GM19043 (cell line): Measurements from ENCODE around the gene CEP41.
"Not testable (repeated sequence)": the region's sequence is repeated elsewhere in the genome, so short reads cannot be mapped to it uniquely, and the experiment has no call there.

Source experiments
- ATAC-seq: cut with Tn5 transposase; IDR thresholded peaks from one replicate; pipeline ENCODE4 v1.9.1; 2021; ENCODE audit warnings: low read depth; ENCODE audit not compliant: unreplicated experiment

Gene CEP41

DNA sequence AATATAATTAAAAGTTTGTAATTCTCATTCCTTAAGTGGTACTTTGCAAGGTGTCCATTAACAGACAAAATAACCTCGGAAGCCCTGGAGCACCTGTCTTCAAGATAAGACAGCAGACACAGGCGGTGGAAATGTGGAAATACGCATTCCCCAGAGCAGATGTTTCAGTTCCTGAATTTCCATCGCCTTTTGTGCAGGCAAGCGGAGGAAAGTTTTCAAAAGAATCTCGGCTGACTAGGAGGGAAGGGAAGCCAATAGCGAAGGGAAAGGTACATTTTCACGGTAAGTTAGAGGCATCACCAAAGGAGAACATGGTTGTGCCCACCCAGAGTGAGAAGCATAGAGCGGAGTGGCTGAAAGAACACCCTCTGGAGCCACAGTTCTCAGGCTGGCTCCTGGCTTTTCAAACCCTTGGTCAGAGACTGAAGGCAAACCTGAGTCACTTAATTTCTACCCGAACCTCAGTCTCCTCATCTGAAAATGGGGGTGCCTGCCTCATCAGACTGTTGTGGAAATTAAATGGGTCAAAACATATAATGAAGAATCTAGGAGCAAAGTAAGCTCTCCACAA lies 46.9 kb downstream of the CEP41 start:
- ATAC-seq: no peak

DNA sequence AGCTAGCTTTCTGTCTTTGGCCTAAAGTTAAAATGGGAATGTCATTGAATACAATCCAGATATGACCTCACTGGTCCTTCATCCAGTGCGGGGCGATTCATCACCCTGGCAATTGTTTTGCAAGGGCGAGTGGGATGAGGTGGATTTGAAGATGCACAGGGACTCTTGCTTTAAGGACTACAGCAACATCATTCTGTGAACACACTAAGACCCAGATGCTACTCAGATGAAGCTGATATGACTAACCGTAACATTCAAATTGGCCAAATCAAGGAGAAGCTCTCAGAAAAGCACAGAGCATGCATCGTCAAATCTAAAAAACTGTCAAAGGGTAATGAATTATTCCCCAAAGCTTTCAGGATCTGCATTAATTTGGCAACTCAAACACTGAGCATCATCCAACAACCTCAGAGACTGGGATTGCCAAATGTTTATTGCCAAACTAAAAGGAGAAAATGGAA lies 47.7 kb downstream of the CEP41 start:
- no peak for ATAC-seq

DNA sequence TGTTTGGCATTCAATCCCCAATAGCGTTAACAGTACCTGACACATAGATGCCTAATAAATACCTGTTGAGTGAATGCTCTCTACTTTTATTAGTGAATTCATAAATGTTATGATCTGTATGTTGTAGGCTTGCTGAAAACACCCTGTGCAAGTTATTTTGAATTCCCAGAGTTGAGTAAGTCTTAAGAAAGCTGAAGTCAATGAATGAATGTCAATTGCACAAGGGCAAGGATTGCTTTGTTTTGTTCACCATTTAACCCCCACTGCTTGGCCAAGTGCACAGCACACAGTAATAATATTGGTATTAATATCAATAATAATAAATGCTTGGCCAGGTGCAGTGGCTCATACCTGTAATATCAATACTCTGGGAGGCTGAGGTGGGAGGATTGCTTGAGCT lies 50.3 kb downstream of the CEP41 start:
- ATAC-seq: no peak

DNA sequence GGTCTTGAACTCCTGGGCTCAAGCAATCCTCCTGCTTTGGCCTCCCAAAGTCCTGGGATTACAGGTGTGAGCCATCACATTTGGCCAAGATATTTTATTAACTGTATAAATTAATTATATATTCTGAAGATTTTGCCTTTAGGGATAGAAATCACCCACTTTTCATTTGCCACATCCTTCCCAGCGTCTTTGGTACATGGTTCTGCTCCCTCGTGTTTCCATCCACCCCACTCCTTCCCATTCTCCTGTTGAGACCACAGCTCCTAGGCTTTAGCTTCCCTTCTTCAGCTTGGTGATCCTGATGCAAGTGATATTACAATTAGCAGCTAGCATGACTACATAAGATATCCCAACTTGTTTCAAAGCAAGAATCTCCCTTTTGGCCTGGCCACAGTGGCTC lies 52.1 kb downstream of the CEP41 start:
- ATAC-seq: no peak

DNA sequence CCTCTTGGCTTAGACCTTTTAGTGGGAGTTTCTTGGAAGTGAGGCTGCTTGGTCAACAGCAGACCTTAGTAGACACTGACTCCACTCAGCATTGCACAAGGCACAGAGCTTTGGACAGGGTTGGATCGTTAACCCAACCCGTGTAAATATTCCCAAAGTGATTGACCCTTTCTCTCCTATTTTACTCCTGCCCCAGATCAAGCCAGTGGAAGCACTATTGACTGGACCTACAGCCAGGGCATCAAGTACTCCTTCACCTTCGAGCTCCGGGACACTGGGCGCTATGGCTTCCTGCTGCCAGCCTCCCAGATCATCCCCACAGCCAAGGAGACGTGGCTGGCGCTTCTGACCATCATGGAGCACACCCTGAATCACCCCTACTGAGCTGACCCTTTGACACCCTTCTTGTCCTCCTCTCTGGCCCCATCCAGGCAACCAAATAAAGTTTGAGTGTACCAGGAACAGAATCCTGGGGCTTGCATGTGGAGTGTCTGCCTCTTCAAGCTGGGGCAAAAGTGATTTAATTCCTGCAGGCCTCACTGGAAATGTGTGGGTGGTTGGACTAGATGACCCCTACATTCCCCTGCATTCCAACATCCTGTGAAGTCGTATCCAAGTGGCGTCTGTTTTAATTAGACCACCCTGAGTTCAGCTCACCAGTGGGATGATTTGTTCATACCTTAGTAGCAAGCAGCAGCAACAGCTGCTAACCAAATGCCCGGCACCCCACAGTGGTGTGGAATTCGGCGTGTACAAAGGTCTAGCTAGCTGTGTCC lies 53.0 kb downstream of the CEP41 start:
- no peak for ATAC-seq

DNA sequence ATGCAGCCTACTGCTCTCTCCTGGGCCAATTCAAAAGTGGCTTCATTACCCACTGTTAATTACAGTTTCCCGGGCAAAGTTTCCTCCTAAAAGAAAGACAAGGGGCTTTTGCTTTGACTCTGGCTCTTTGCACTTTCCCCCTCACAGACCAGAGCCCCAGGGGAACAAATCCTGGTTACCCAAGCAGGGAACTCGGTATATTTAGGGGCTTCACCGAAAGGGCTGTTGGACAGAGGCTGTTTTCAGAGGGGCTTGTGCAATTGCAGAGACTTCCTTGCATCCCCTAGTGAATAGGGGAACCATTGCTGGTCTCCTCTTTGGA lies 53.5 kb downstream of the CEP41 start:
- ATAC-seq: no peak

DNA sequence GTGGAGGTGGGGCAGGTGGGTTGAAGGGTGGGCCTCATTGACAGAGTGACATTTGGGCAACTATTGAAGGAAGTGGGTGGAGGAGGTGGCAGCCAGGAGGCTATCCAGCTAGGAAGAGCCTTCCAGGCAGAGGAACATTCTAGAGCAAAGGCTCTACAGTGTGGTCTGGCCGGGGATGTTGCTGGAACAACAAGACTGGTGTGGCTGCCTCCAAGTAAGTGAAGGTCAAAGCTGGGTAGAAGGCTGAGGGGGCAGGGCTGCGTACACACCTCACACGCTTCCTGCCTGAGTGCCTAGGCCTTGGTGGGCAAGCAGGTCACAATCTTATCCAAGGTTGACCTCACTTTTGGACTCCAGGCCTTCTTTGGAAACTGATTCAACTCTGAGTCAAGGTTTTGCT lies 53.9 kb downstream of the CEP41 start:
- no peak for ATAC-seq

DNA sequence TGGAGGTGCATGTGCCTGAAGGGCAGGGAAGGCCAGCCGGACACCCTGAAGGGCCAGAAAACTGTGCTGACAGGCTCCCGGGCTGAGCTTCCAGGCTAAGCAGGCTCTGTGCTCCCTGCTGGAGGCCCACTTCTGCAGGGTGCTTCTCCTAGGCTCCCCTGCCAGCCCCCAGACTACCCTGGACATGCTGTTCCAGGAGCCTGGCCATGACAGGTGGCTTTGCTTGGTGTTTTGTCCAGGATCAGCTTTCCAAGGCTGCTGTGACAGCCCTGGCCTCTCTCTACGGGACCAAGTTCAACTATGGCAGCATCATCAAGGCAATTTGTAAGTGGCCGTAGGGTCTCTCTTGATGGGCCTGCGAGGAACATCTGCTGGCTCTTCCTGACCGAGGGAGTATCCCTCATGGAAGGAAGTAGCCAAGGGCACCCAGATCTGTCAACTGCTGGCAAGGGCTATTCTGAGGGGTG lies 55.2 kb downstream of the CEP41 start:
- no peak for ATAC-seq

DNA sequence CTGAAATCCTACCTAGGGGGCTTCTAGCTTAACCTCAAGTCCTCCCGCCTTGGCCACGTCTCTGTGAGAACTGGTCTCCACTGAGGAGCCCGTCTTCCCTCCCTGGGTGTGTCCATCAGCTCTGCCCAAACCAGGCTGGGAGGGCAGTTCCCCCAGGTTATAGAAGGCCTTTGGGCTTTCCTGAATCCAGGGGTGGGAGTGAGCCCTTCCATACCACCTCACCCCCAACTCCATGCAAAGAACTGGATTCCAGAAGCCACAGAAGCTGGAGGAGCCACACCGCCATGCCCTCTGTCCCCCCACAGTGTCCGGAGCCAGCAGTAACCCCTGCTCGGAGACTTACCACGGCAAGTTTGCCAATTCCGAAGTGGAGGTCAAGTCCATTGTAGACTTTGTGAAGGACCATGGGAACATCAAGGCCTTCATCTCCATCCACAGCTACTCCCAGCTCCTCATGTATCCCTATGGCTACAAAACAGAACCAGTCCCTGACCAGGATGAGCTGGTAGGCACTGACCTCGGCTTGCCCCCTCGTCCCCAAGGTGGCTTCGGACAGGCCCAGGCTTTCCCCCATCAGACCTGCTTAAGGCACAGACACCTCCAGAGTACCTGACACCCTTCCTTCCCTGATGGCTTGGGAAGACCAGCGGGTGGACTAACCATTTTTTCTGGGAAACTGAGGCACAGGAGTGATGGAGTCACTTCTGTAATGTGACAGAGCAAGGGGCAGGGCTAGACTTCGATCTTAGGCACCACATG lies 55.8 kb downstream of the CEP41 start:
- no peak for ATAC-seq

DNA sequence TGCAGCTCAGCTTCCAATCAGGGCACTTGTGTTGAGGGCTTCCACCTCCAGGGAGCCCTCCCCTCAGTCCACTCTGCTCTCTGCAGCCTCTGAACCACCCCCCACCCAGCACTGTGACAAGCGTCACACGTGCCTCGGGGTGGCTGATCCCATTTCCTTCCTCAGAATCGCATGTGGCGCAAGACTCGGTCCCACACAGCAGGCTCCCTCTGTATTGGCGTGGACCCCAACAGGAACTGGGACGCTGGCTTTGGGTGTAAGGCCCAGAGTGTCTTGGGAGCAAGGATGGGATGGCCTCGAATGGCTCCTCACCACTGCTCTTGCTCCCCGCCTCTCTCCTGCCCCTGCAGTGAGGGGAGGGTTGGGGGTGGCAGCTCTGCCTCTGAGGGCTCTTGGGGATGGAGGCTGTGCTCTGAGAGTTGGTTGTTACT lies 56.4 kb downstream of the CEP41 start:
- ATAC-seq: no peak

DNA sequence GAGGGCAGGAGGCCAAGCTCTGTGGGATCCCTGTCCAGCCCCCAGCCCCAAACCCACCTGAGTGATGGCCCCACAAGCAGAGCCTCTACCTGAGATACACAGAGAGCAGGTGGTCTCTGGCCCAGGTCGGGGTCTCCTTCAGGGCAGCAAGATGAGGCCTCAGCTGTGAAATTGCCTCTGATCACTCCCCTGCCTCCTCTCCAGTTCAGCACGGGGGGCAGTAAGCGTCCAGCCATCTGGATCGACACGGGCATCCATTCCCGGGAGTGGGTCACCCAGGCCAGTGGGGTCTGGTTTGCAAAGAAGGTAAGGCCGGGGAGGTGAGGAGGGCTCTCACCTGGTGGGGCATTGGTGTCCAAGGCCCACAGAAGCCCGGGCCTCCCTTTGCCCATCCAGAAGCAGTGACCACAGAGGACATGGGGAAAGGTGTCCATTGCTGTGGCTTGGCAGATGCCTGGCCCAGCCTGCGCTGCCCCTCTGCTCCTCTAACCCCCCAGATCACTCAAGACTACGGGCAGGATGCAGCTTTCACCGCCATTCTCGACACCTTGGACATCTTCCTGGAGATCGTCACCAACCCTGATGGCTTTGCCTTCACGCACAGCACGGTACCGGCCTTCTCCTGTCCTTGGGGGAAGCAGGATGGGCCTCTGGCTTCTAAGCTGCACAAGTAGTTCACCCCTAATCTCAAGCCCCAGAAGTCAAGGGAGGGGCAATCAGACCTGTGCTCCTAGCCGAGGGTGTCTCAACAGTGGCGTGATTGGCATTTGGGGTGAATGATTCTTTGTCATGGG lies 57.4 kb downstream of the CEP41 start:
- no peak for ATAC-seq

DNA sequence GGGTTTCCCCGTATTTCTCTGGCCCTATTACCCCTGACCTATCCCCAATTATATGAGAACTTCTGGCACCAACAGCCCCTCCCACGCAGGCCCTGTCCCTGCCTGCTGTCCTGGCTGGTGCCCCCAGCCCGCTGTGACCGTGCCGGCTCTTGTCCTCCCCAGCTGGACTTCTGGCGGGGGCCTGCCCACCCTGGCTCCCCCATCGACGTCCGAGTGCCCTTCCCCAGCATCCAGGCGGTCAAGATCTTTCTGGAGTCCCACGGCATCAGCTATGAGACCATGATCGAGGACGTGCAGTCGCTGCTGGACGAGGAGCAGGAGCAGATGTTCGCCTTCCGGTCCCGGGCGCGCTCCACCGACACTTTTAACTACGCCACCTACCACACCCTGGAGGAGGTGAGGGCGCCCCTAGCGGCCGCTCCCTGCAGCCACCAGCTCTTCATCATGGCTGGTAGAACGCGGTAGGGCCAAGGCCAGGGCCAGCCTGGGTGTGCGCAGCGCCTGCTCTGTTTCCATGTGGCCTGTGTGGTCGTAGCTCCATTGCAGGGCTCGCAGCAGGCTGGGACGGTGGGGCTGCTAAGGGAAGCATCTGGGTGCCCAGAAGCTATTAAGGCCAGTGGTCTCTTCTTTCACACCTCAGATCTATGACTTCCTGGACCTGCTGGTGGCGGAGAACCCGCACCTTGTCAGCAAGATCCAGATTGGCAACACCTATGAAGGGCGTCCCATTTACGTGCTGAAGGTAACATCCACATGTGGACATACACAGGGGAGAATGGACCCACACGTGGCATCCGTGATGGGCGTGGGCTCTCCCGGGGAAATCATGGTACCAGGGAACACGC lies 59.1 kb downstream of the CEP41 start:
- ATAC-seq: no peak

DNA sequence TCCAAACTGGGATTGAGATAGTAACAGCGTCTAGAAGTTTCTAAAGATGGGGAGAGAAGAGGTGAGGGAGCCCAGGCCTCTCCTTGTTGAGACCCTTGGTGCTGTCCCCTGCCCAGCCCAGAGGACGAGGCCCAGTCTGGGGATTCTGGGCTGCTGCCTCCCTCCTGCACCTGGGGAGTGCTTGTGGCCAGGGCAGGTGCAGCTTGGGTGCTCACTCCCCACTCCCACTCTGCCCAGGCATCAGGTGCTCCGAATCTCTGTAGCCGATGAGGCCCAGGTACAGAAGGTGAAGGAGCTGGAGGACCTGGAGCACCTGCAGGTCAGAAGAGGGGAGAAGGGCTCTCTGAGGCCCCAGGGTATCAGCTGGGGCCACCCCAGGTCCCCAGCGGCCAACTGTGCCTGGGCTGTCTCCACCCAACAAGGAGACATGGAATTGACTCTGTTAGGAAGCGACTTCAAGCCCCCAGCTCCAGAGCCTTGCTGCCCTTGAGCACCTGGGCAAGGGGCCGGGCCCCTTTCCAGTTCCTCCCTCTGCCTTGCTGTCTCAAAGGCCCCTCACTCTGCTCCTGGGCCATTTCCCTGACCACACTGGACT lies 59.9 kb downstream of the CEP41 start:
- no peak for ATAC-seq

DNA sequence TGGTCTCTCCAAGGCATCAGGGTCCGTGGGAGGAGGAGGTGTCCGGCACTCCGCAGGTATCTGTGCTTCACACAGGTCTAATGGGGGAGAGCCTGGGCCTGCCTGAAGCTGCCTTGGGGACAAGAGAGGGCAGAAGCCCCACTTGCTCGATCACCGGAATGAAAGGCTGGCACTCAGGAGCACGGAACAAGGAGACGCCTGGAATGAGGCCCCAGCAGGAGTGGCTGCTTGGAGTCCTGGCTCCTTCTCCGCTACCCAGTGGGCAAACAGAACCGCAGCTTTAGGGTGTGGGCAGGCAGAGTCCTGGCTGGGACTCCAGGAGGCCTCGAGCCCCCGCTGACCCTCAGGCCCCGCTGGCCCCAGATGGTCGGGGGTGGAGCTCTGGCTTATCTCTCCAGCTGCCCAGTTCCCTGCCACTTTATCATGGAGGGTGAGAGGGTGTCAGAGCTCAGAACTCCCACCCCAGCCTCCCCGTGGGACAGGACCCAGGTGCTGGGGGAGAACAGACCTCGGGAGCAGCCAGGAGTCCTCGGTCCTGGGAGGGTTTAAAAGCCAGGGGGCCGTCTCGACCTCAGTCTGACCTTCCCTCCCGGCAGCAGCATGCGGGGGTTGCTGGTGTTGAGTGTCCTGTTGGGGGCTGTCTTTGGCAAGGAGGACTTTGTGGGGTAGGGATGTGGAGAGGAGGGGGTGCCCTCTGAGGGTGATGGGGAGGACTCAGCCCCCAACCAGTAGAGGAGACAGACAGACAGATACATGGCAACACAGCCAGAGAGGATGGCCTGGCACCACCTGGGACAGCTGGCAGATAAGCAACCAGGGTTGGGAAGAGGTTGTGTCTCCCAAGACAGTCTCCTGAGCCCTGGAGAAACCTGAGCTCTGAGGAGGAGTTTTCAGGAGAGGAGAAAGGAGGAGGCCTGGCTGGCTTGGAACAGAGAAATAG lies 60.6 kb downstream of the CEP41 start, which contains the start of gene CPA1:
TSS of gene CPA1 (plus strand) at position 574 of the 940 bp plus-strand sequence. CDS start at position 601, 27 bp downstream.
- ATAC-seq: no peak

DNA sequence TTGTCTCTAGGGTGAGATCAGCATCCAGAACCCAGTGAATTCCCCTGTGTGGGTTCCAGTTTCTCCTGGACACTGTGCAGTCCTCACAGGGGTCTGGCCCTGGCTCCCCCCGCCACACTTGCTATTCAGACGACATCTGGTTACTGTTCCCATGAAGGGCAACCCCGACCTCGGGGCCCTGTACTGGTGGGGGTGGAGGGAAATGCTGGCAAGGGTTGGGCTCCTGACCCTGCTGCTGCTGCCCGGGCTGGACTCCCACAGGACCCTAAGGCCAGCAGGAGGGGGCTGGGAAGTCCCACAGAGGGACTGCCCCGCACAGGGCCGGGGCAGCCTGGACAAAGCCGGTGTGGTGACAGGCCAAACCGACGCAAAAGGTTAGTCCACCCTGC lies 61.3 kb downstream of the CEP41 start:
- no peak for ATAC-seq

DNA sequence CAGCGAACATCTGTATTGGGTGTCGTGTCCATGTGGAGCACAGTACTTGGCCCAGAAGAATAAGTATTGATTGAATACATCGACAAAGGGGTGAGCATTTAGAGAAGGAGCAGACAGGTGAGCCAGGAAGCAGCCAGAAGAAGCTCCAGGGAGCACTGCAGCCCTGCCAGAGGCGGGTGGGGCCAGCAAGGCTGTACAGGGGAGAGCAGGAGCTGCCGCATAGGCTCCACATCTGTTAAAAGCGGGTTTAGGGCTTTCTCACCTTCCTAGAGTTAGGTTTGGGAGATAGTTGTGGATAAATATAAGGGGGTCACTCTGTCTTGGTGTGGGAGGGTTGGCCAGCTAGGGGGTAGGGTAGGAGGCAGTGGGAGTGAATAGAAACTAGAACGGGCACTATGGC lies 61.8 kb downstream of the CEP41 start:
- ATAC-seq: no peak

DNA sequence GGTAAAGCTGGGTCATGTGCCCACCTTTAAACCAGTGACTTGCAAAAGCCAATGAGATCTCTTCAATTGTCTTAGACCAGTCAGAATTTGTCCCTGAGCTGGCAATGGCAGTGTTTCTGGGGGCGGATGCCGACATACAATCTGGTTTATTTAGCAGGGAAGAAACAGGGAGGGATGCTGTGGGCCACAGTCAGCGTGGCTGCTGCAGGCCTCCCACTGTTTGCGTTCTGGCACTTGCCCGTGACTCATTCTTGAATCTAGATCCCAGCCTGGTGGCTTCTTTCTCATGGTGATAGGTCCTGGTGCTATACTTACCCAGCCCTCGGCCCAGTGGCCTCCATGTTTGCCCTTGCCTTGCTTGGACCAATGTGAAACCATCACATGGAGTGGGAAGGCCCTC lies 63.6 kb downstream of the CEP41 start:
- ATAC-seq: no peak

DNA sequence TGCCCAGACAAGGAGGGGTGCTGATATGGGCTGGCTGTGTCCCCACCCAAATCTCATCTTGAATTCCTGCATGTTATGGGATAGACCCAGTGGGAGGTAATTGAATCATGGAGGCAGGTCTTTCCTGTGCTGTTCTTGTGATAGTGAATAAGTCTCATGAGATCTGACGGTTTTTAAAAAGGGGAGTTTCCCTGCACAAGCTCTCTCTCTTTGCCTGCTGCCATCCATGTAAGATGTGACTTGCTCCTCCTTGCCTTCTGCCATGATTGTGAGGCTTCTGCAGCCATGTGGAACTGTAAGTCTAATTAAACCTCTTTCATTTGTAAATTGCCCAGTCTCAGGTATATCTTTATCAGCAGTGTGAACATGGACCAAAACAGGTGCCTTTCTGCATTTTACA lies 64.4 kb downstream of the CEP41 start:
- ATAC-seq: not testable (repeated sequence)
